GM23248 (cell line): ENCODE measurements around the gene ADAM12.

Source experiments
- EZH2 ChIP-seq: fragments of 200-600 bp; sonication (generic); IDR thresholded peaks from 2 replicates; pipeline ENCODE4 v1.6.1; 2018; ENCODE audit warnings: antibody characterized with exemption, mild to moderate bottlenecking; ENCODE audit not compliant: insufficient read depth, poor library complexity, severe bottlenecking
- EZH2phosphoT487 ChIP-seq: fragments of 200-600 bp; sonication (generic); IDR thresholded peaks from 2 replicates; pipeline ENCODE4 v1.6.1; 2018; ENCODE audit warnings: antibody characterized with exemption, moderate library complexity, mild to moderate bottlenecking, low read depth; ENCODE audit not compliant: insufficient read depth

GRCh38 chr10:126058104-126058503 lies 330.2 kb downstream of the ADAM12 start:
- TF ChIP-seq EZH2phosphoT487 = no peak
- no peak for TF ChIP-seq EZH2
